Transverse colon (tissue), 4 donors: ENCODE measurements around the gene GJB6. TPM values are rescaled to one million over a fixed set of nuclear protein-coding genes. Genes with fewer than 3 reads are reported as not detected.

Experiments
- DNase-seq: peaks from one replicate; pipeline ENCODE4 v3.0.0-alpha.2; 2019
- H3K27ac ChIP-seq, 4 donors: fragments of 200-600 bp; sonication (generic); 2 replicates each; pipeline ENCODE4 v1.5.1; 2016 to 2018; ENCODE audit warnings: inconsistent platforms in 4 of 4
- H3K27me3 ChIP-seq: fragments of 200-600 bp; sonication (generic); 2 replicates; pipeline ENCODE4 v1.5.1; 2017; ENCODE audit warnings: inconsistent platforms
- H3K36me3 ChIP-seq, 4 donors: fragments of 200-600 bp; sonication (generic); 2 replicates each; pipeline ENCODE4 v1.5.1; 2017 to 2019; ENCODE audit warnings: inconsistent platforms in 4 of 4
- H3K4me1 ChIP-seq, 4 donors: fragments of 200-600 bp; sonication (generic); 2 replicates each; pipeline ENCODE4 v1.5.1; 2017 to 2020; ENCODE audit warnings: inconsistent platforms in 4 of 4
- H3K4me3 ChIP-seq, 4 donors: fragments of 200-600 bp; sonication (generic); 1 replicate in 1 of 4; 2 replicates in 3 of 4; pipeline versions ENCODE4 v1.5.1 to v1.6.1; 2017 to 2019; ENCODE audit warnings: inconsistent platforms in 4 of 4
- H3K9me3 ChIP-seq, 2 donors: fragments of 200-600 bp; sonication (generic); 2 replicates each; pipeline ENCODE4 v1.5.1; 2017 to 2019; ENCODE audit warnings: inconsistent platforms in 2 of 2
- EP300 ChIP-seq: sonication (generic); formaldehyde crosslinking; IDR thresholded peaks from one replicate; pipeline ENCODE4 v1.6.1; 2017; ENCODE audit warnings: antibody characterized with exemption, low read depth
- POLR2A ChIP-seq: fragments of 450-650 bp; IDR thresholded peaks from one replicate; pipeline ENCODE4 v1.6.1; 2016; ENCODE audit warnings: antibody characterized with exemption, mild to moderate bottlenecking, moderate library complexity
- POLR2AphosphoS5 ChIP-seq, 3 donors: sonication (generic); formaldehyde crosslinking; IDR thresholded peaks; one replicate each; pipeline ENCODE4 v1.6.1; 2016; ENCODE audit warnings: antibody characterized with exemption in 3 of 3
- WGBS, 2 donors: methylation state at CpG; one replicate each; pipeline ENCODE4 v1.1.5; 2018; ENCODE audit warnings: low coverage in 1 of 2; 5-methylcytosine and 5-hydroxymethylcytosine counted together
- in situ Hi-C, 4 donors: fragments of 200-750 bp; cut with MboI; loops; one replicate each; pipeline versions ENCODE4 v1.15.0 to v1.15.1; 2017; ENCODE audit warnings: low sequenced_read_pairs in 3 of 4, low pct_ligation_motif_present in 1 of 4, low pct_unique_long_range_greater_than_20kb in 1 of 4
- intact Hi-C: fragments of 100-400 bp; cut with DNase I; formaldehyde crosslinking; loops from one replicate; pipeline ENCODE4 v1.15.1; 2023; ENCODE audit warnings: low total_unique reads
- total RNA-seq, 4 donors: library from RNA; depleted of rRNA; stranded (reverse); fragments of >200 nt; gene quantifications; one replicate each; pipeline ENCODE4 v1.1.0, GENCODE V29; 2016
- TF ChIP-seq, protein P1 (sequence below), 5 experiments: fragments of 200-600 bp in 3 of 5; fragments of 450-650 bp in 2 of 5; sonication (generic) in 3 of 5; IDR thresholded peaks; 1 replicate in 2 of 5; 2 replicates in 3 of 5; pipeline ENCODE4 v1.5.1; 2016 to 2017; ENCODE audit warnings: antibody characterized with exemption in 5 of 5, inconsistent platforms in 3 of 5, mild to moderate bottlenecking in 2 of 5, moderate library complexity in 1 of 5

The GJB6 gene
- total RNA-seq, 4 donors from 2014 or later: 0.68 TPM; not detected in 3

DNA sequence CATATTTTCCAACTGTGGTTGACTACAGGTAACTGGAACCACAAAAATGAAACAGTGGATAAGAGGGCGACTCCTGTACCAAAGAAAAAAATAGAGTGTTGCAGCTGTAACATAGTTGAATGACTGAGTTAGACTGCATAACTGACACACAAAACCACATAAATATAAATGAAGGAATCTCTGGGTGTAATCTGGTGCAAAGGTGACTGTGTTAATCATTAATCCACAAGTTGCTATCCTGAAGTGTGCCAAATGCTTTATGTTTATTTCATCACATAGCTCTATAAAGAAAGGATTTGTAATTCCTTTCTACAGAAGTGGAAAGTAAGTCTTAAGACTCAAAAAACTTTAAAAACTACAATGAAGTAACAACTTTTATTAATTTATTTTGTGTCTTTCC is 33.3 kb downstream of the GJB6 start:
- no peaks in the 10 kb centered on the region for H3K9me3 ChIP-seq
- DNase-seq: no peak
- in situ Hi-C loops: loop anchor here in 3 of 4 donors (10.0 to 25.0 kb wide), 5 partner anchors 286 to 739 kb away; partner anchors contain the start of gene XPO4 (in 1 of the 3)
- WGBS, 2 donors: 31 to 40% methylated on average over 1 of the region's 1 CpG
- TF ChIP-seq POLR2AphosphoS5 (IDR thresholded peaks at IDR 0.05) (peak in 2 of 3 donors; percentile 18 to 71), EP300 (no peak), POLR2A (peak; percentile 23)
- TF ChIP-seq, protein P1, sequence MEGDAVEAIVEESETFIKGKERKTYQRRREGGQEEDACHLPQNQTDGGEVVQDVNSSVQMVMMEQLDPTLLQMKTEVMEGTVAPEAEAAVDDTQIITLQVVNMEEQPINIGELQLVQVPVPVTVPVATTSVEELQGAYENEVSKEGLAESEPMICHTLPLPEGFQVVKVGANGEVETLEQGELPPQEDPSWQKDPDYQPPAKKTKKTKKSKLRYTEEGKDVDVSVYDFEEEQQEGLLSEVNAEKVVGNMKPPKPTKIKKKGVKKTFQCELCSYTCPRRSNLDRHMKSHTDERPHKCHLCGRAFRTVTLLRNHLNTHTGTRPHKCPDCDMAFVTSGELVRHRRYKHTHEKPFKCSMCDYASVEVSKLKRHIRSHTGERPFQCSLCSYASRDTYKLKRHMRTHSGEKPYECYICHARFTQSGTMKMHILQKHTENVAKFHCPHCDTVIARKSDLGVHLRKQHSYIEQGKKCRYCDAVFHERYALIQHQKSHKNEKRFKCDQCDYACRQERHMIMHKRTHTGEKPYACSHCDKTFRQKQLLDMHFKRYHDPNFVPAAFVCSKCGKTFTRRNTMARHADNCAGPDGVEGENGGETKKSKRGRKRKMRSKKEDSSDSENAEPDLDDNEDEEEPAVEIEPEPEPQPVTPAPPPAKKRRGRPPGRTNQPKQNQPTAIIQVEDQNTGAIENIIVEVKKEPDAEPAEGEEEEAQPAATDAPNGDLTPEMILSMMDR (IDR thresholded peaks at IDR 0.05): no peak
- H3K4me3 ChIP-seq: no peak overlapping the region
- H3K36me3 ChIP-seq: no peaks in the 10 kb centered on the region
- H3K27me3 ChIP-seq: peaks cover 34% of the 10 kb centered on the region
- intact Hi-C loops: no loop called here
- H3K27ac ChIP-seq: peak overlapping the region; percentile 38 to 59 (median 48)
- peaks cover 2 to 27% (median 11%) of the 10 kb centered on the region in 4 donors for H3K4me1 ChIP-seq

DNA sequence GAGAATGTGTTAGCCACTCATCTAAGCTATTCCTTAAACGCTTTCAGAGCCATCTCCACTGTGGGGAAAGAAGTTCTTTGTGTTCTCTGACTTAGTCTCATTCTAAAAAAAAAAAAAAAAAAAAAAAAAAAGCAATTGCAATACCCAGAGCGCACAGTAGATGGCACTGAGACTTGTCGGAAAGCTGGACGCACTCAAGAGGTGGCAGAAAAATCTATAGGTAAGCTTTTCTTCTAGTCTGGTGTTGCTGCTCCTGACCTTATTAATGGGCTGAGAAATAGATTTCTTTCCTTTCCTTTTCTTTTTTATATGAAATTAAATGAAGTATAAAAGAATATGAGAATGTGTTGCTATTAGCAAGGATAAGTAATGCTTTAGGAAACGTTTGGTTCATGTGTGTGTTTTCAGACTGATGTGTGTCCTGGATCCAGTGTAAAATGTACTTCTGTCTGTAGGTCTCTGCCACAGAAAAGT is 34.7 kb downstream of the GJB6 start:
- no peak for DNase-seq
- in situ Hi-C loops: loop anchor here in 3 of 4 donors (10.0 to 25.0 kb wide), 5 partner anchors 287 to 740 kb away; partner anchors contain the start of gene XPO4 (in 1 of the 3)
- WGBS, 2 donors: 10% methylated on average over 5 of the region's 5 CpGs; no CpG with 5 or more reads in 1 of the 2 donors
- H3K27ac ChIP-seq: peak overlapping the region in 3 of 4 donors; percentile 40 to 59 (median 48)
- no peaks in the 10 kb centered on the region for H3K9me3 ChIP-seq
- peaks cover 48% of the 10 kb centered on the region for H3K27me3 ChIP-seq
- H3K36me3 ChIP-seq: no peaks in the 10 kb centered on the region
- H3K4me1 ChIP-seq: peaks cover 10 to 40% (median 25%) of the 10 kb centered on the region in 4 donors
- H3K4me3 ChIP-seq: no peak overlapping the region
- TF ChIP-seq, protein P1 (IDR thresholded peaks at IDR 0.05): peak; percentile 63 to 76 (median 72)
- no peak for TF ChIP-seq POLR2AphosphoS5 (IDR thresholded peaks at IDR 0.05)
- intact Hi-C loops: no loop called here

DNA sequence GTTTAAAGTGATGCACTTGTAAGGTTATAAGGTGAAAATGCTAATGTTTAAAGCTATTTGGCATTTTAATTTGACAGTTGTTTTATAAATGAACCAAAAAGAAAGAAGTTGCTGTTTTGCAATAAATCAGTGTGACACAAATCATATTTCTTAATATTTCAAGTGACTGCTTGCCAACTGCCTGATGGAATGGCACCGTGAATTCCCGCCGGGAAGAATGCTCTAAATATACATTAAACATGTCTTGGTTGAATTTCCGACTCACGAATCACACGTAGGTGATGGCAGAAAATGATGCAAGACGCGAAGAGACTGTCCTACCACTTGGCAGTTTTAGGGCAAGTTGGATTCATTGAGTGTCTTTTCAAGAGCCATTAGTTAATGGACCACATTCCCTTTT is 36.3 kb downstream of the GJB6 start:
- Histone ChIP-seq H3K36me3 (no peaks in the 10 kb centered on the region), H3K4me3 (no peak overlapping the region), H3K4me1 (peaks cover 10 to 48% (median 29%) of the 10 kb centered on the region in 4 donors), H3K9me3 (no peaks in the 10 kb centered on the region), H3K27ac (no peak overlapping the region), H3K27me3 (peaks cover 54% of the 10 kb centered on the region)
- in situ Hi-C loops (loop anchor here in 3 of 4 donors (10.0 to 25.0 kb wide), 5 partner anchors 289 to 742 kb away; partner anchors contain the start of gene XPO4 (in 1 of the 3)), intact Hi-C loops (no loop called here)
- WGBS, 2 donors: 72 to 88% methylated on average over 8 of the region's 8 CpGs
- DNase-seq: no peak
- no peak for TF ChIP-seq POLR2AphosphoS5 (IDR thresholded peaks at IDR 0.05)
- no peak for TF ChIP-seq EP300
- TF ChIP-seq, protein P1 (IDR thresholded peaks at IDR 0.05): no peak
- no peak for TF ChIP-seq POLR2A

DNA sequence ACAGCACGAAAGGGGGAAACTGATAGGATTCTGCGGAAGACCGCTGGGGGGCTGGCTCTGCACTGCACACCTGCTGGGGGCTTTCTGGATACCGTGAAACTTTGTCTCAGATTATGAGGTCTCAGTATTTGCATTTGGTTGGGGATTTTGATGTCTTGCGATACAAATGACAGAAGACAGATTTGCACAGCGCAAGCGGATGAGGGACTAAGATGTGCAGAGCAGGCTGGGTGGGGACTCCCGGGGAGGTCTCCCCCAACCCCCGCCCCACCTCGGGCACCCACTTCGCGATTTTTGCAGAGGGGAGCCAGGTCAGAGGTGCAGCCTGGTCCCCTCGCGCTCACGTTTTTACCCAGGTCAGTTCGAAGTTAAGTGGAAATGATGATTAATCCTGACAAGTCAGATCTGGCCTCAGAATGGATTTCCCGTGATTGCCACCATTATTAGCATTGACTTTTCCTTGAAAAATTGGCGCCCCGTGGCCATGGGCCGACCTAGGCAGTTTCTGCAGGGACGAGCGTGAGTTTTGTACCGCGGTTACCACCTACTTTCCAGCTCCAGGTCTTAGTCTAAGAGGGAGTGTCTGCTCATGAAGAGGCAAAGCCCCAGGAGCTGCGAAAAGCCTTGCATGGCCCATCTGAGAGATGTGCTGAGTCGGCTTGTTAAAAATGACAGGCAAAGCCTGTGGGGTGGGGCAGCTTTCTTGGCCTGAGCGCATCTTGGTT is 38.0 kb downstream of the GJB6 start:
- Histone ChIP-seq H3K27me3 (peaks cover 54% of the 10 kb centered on the region), H3K4me1 (peaks cover 10 to 52% (median 33%) of the 10 kb centered on the region in 4 donors), H3K9me3 (no peaks in the 10 kb centered on the region), H3K36me3 (no peaks in the 10 kb centered on the region), H3K27ac (no peak overlapping the region), H3K4me3 (peak overlapping the region in 1 of 4 donors; percentile 78)
- TF ChIP-seq, protein P1 (IDR thresholded peaks at IDR 0.05): no peak
- TF ChIP-seq POLR2A: no peak
- TF ChIP-seq EP300: no peak
- no peak for TF ChIP-seq POLR2AphosphoS5 (IDR thresholded peaks at IDR 0.05)
- in situ Hi-C loops (loop anchor here in 3 of 4 donors (10.0 to 25.0 kb wide), 5 partner anchors 291 to 743 kb away; partner anchors contain the start of gene XPO4 (in 1 of the 3)), intact Hi-C loops (no loop called here)
- 0 to 50% methylated on average over 1 to 27 of the region's 27 CpGs for WGBS, 2 donors
- no peak for DNase-seq
